Stomach smooth muscle (tissue), 2 donors: ENCODE results near the gene GPC3.

Source experiments
- H3K27ac ChIP-seq: one replicate; pipeline ENCODE4 v1.7.0; 2013; ENCODE audit warnings: mild to moderate bottlenecking, low read length, inconsistent platforms
- H3K27me3 ChIP-seq, 2 donors: one replicate each; pipeline ENCODE4 v1.7.0; 2013; ENCODE audit warnings: low read length in 2 of 2; ENCODE audit not compliant: insufficient read depth in 2 of 2, control insufficient read depth in 1 of 2
- H3K36me3 ChIP-seq, 2 donors: one replicate each; pipeline ENCODE4 v1.7.0; 2013; ENCODE audit warnings: low read length in 2 of 2; ENCODE audit not compliant: control insufficient read depth in 2 of 2, insufficient read depth in 2 of 2
- H3K4me1 ChIP-seq: one replicate; pipeline ENCODE4 v1.7.0; 2013; ENCODE audit warnings: low read length; ENCODE audit not compliant: control insufficient read depth, insufficient read depth
- H3K4me3 ChIP-seq, 2 donors: one replicate each; pipeline ENCODE4 v1.7.0; 2013; ENCODE audit warnings: low read length in 2 of 2
- H3K9ac ChIP-seq, 2 donors: one replicate each; pipeline ENCODE4 v1.7.0; 2013; ENCODE audit warnings: low read length in 2 of 2, mild to moderate bottlenecking in 1 of 2
- H3K9me3 ChIP-seq, 2 donors: one replicate each; pipeline ENCODE4 v1.7.0; 2013; ENCODE audit warnings: low read length in 2 of 2; ENCODE audit not compliant: control insufficient read depth in 2 of 2
- donor health status: healthy.
- donor health status: Pancreatic carcinoma.

The GPC3 gene

GRCh38 chrX:133847340-133847994 is 137.9 kb downstream of the GPC3 start:
- Histone ChIP-seq H3K9ac (no peak overlapping the region), H3K4me3 (no peak overlapping the region), H3K36me3 (no peaks in the 10 kb centered on the region), H3K9me3 (no peaks in the 10 kb centered on the region), H3K27ac (no peak overlapping the region), H3K27me3 (no peaks in the 10 kb centered on the region), H3K4me1 (no peaks in the 10 kb centered on the region)

GRCh38 chrX:133846311-133846710 is 139.1 kb downstream of the GPC3 start:
- H3K36me3 ChIP-seq = no peaks in the 10 kb centered on the region
- no peak overlapping the region for H3K9ac ChIP-seq
- H3K4me1 ChIP-seq = no peaks in the 10 kb centered on the region
- H3K9me3 ChIP-seq = no peaks in the 10 kb centered on the region
- no peak overlapping the region for H3K4me3 ChIP-seq
- H3K27ac ChIP-seq = no peak overlapping the region
- H3K27me3 ChIP-seq = no peaks in the 10 kb centered on the region

- Histone ChIP-seq H3K27me3 (no peaks in the 10 kb centered on the region), H3K9me3 (no peaks in the 10 kb centered on the region), H3K9ac (no peak overlapping the region), H3K27ac (no peak overlapping the region), H3K4me1 (no peaks in the 10 kb centered on the region), H3K36me3 (no peaks in the 10 kb centered on the region), H3K4me3 (no peak overlapping the region)
These were observed 145.0 kb downstream of the GPC3 start for GRCh38 chrX:133840415-133840814.

- Histone ChIP-seq H3K9ac (no peak overlapping the region), H3K4me3 (no peak overlapping the region), H3K4me1 (no peaks in the 10 kb centered on the region), H3K27me3 (no peaks in the 10 kb centered on the region), H3K27ac (no peak overlapping the region), H3K36me3 (no peaks in the 10 kb centered on the region), H3K9me3 (no peaks in the 10 kb centered on the region)
These were observed 146.4 kb downstream of the GPC3 start for GRCh38 chrX:133838761-133839676.

GRCh38 chrX:133837091-133837490 is 148.3 kb downstream of the GPC3 start:
- H3K4me1 ChIP-seq = no peaks in the 10 kb centered on the region
- no peaks in the 10 kb centered on the region for H3K36me3 ChIP-seq
- no peaks in the 10 kb centered on the region for H3K27me3 ChIP-seq
- no peak overlapping the region for H3K4me3 ChIP-seq
- H3K9ac ChIP-seq = no peak overlapping the region
- H3K27ac ChIP-seq = no peak overlapping the region
- H3K9me3 ChIP-seq = no peaks in the 10 kb centered on the region

- no peaks in the 10 kb centered on the region for H3K36me3 ChIP-seq
- no peaks in the 10 kb centered on the region for H3K4me1 ChIP-seq
- no peak overlapping the region for H3K4me3 ChIP-seq
- no peaks in the 10 kb centered on the region for H3K27me3 ChIP-seq
- no peak overlapping the region for H3K9ac ChIP-seq
- no peaks in the 10 kb centered on the region for H3K9me3 ChIP-seq
- H3K27ac ChIP-seq = no peak overlapping the region
These were observed 148.8 kb downstream of the GPC3 start for GRCh38 chrX:133836561-133836960.

- no peaks in the 10 kb centered on the region for H3K27me3 ChIP-seq
- no peak overlapping the region for H3K9ac ChIP-seq
- H3K27ac ChIP-seq = no peak overlapping the region
- no peaks in the 10 kb centered on the region for H3K9me3 ChIP-seq
- H3K4me1 ChIP-seq = no peaks in the 10 kb centered on the region
- H3K4me3 ChIP-seq = no peak overlapping the region
- no peaks in the 10 kb centered on the region for H3K36me3 ChIP-seq
These were observed 150.6 kb downstream of the GPC3 start for GRCh38 chrX:133834771-133835170.

- Histone ChIP-seq H3K36me3 (no peaks in the 10 kb centered on the region), H3K4me1 (no peaks in the 10 kb centered on the region), H3K4me3 (no peak overlapping the region), H3K9me3 (no peaks in the 10 kb centered on the region), H3K27me3 (no peaks in the 10 kb centered on the region), H3K27ac (no peak overlapping the region), H3K9ac (no peak overlapping the region)
These were observed 165.8 kb downstream of the GPC3 start for GRCh38 chrX:133819546-133819945.

GRCh38 chrX:133818019-133818418 is 167.4 kb downstream of the GPC3 start:
- Histone ChIP-seq H3K9me3 (no peaks in the 10 kb centered on the region), H3K27me3 (no peaks in the 10 kb centered on the region), H3K4me3 (no peak overlapping the region), H3K4me1 (no peaks in the 10 kb centered on the region), H3K9ac (no peak overlapping the region), H3K36me3 (no peaks in the 10 kb centered on the region), H3K27ac (no peak overlapping the region)

- no peaks in the 10 kb centered on the region for H3K36me3 ChIP-seq
- no peaks in the 10 kb centered on the region for H3K27me3 ChIP-seq
- H3K9ac ChIP-seq = no peak overlapping the region
- H3K9me3 ChIP-seq = no peaks in the 10 kb centered on the region
- H3K4me3 ChIP-seq = no peak overlapping the region
- no peak overlapping the region for H3K27ac ChIP-seq
- no peaks in the 10 kb centered on the region for H3K4me1 ChIP-seq
These were observed 169.9 kb downstream of the GPC3 start for GRCh38 chrX:133815496-133815895.

- Histone ChIP-seq H3K9ac (no peak overlapping the region), H3K27ac (no peak overlapping the region), H3K4me1 (no peaks in the 10 kb centered on the region), H3K4me3 (no peak overlapping the region), H3K9me3 (no peaks in the 10 kb centered on the region), H3K36me3 (no peaks in the 10 kb centered on the region), H3K27me3 (no peaks in the 10 kb centered on the region)
These were observed 171.4 kb downstream of the GPC3 start for GRCh38 chrX:133813971-133814370.
